Mesenchymal stem cell (in vitro differentiated cells and primary cell): ENCODE results near the gene CHRND.

Experiments used
- DNase-seq: peaks from one replicate; pipeline ENCODE4 v3.0.0-alpha.2; 2013
- H2AFZ ChIP-seq: one replicate; pipeline ENCODE4 v1.6.1; 2013; ENCODE audit warnings: low read depth, mild to moderate bottlenecking, control low read depth, inconsistent platforms, low read length, moderate library complexity
- H2AK5ac ChIP-seq: 2 replicates; pipeline ENCODE4 v1.6.1; 2013; ENCODE audit warnings: low read length, moderate library complexity, mild to moderate bottlenecking, inconsistent platforms; ENCODE audit not compliant: severe bottlenecking
- H2BK120ac ChIP-seq: one replicate; pipeline ENCODE4 v1.6.1; 2013; ENCODE audit warnings: low read depth, mild to moderate bottlenecking, inconsistent platforms, low read length, moderate library complexity
- H2BK12ac ChIP-seq, 2 experiments: one replicate each; pipeline ENCODE4 v1.6.1; 2013; ENCODE audit warnings: inconsistent platforms in 2 of 2, low read length in 2 of 2, mild to moderate bottlenecking in 2 of 2, moderate library complexity in 2 of 2, control low read depth in 1 of 2
- H2BK15ac ChIP-seq: one replicate; pipeline ENCODE4 v1.6.1; 2013; ENCODE audit warnings: mild to moderate bottlenecking, low read depth, inconsistent platforms; ENCODE audit not compliant: poor library complexity, severe bottlenecking
- H2BK5ac ChIP-seq: 2 replicates; pipeline ENCODE4 v1.6.1; 2013; ENCODE audit warnings: low read depth, mild to moderate bottlenecking, low read length, control low read depth, inconsistent platforms; ENCODE audit not compliant: poor library complexity, severe bottlenecking
- H3K14ac ChIP-seq, 2 experiments: one replicate each; pipeline ENCODE4 v1.6.1; 2013; ENCODE audit warnings: inconsistent platforms in 2 of 2, low read length in 2 of 2, control low read depth in 1 of 2, mild to moderate bottlenecking in 1 of 2, moderate library complexity in 1 of 2
- H3K18ac ChIP-seq, 2 experiments: one replicate each; pipeline ENCODE4 v1.6.1; 2013; ENCODE audit warnings: inconsistent platforms in 2 of 2, low read length in 2 of 2, control low read depth in 1 of 2, low read depth in 1 of 2, mild to moderate bottlenecking in 1 of 2
- H3K23ac ChIP-seq, 2 experiments: one replicate each; pipeline ENCODE4 v1.6.1; 2013; ENCODE audit warnings: inconsistent platforms in 2 of 2, low read length in 2 of 2, mild to moderate bottlenecking in 2 of 2, moderate library complexity in 2 of 2, control low read depth in 1 of 2
- H3K27ac ChIP-seq: 2 replicates; pipeline ENCODE4 v1.5.1; 2013; ENCODE audit warnings: mild to moderate bottlenecking, moderate library complexity, low read length, control low read depth, inconsistent platforms; ENCODE audit not compliant: poor library complexity, severe bottlenecking
- H3K27me3 ChIP-seq, 2 experiments: 2 replicates each; pipeline versions ENCODE4 v1.6.1 to v1.7.0; 2013; ENCODE audit warnings: low read length in 2 of 2, mild to moderate bottlenecking in 2 of 2, moderate library complexity in 2 of 2, control low read depth in 1 of 2, inconsistent platforms in 1 of 2; ENCODE audit not compliant: control insufficient read depth in 1 of 2, insufficient read depth in 1 of 2
- H3K36me3 ChIP-seq, 2 experiments: 2 replicates each; pipeline versions ENCODE4 v1.6.1 to v1.7.0; 2013; ENCODE audit warnings: low read length in 2 of 2, control low read depth in 1 of 2, inconsistent platforms in 1 of 2, low read depth in 1 of 2, mild to moderate bottlenecking in 1 of 2; ENCODE audit not compliant: insufficient read depth in 2 of 2, control insufficient read depth in 1 of 2
- H3K4ac ChIP-seq, 2 experiments: one replicate each; pipeline ENCODE4 v1.6.1; 2013; ENCODE audit warnings: inconsistent platforms in 2 of 2, low read length in 2 of 2, mild to moderate bottlenecking in 2 of 2, moderate library complexity in 2 of 2, control low read depth in 1 of 2, low read depth in 1 of 2
- H3K4me1 ChIP-seq: 2 replicates; pipeline ENCODE4 v1.6.1; 2013; ENCODE audit warnings: low read depth, low read length, control low read depth; ENCODE audit not compliant: control insufficient read depth, insufficient read depth
- H3K4me2 ChIP-seq: 2 replicates; pipeline ENCODE4 v1.6.1; 2013; ENCODE audit warnings: low read length, mild to moderate bottlenecking, inconsistent platforms; ENCODE audit not compliant: poor library complexity, severe bottlenecking
- H3K4me3 ChIP-seq, 2 experiments: 2 replicates each; pipeline versions ENCODE4 v1.5.1 to v1.7.0; 2013; ENCODE audit warnings: low read length in 2 of 2, mild to moderate bottlenecking in 2 of 2, control low read depth in 1 of 2, low read depth in 1 of 2; ENCODE audit not compliant: insufficient read depth in 1 of 2
- H3K79me1 ChIP-seq: replicated peaks from 2 replicates; pipeline ENCODE4 v1.6.1; 2013; ENCODE audit warnings: mild to moderate bottlenecking, control low read depth, low read length, inconsistent platforms; ENCODE audit not compliant: poor library complexity, severe bottlenecking
- H3K9ac ChIP-seq: 2 replicates; pipeline ENCODE4 v1.7.0; 2013; ENCODE audit warnings: mild to moderate bottlenecking, low read length, moderate library complexity
- H3K9me3 ChIP-seq: 2 replicates; pipeline ENCODE4 v1.7.0; 2013; ENCODE audit warnings: mild to moderate bottlenecking, low read length; ENCODE audit not compliant: control insufficient read depth
- H4K8ac ChIP-seq: one replicate; pipeline ENCODE4 v1.6.1; 2013; ENCODE audit warnings: inconsistent platforms, mild to moderate bottlenecking, low read length, moderate library complexity
- H4K91ac ChIP-seq: one replicate; pipeline ENCODE4 v1.6.1; 2013; ENCODE audit warnings: mild to moderate bottlenecking, low read length, inconsistent platforms
- WGBS: methylation state at CpG from one replicate; pipeline ENCODE4 v1.1.7; 2013; ENCODE audit warnings: mixed read lengths; 5-methylcytosine and 5-hydroxymethylcytosine counted together

Gene CHRND

DNA sequence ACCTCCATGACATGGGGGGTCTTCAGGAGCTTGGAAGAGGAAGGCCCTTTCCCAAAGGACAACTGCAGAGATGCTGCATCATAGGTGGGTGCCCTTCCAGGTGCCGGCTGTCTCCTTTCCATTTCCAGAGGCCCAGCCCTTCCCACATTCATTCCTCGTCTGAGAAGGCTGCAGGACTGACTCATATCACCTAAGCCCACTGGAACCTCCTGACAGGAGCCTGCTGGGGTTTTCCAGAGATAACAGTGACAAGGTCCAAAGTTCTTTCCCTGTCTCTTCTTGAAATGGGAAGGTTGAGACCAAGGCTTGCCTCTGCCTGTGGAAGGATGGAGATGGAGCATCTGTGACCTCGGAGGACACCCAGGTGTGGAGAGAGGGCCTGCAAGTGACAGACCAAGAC, 9.4 kb upstream of the CHRND start:
- Histone ChIP-seq H2BK5ac (no peak overlapping the region), H3K18ac (no peak overlapping the region), H3K9me3 (no peaks in the 10 kb centered on the region), H3K14ac (no peak overlapping the region), H3K4ac (no peak overlapping the region), H3K4me1 (no peaks in the 10 kb centered on the region), H3K27ac (no peak overlapping the region), H4K8ac (no peak overlapping the region), H3K36me3 (no peaks in the 10 kb centered on the region), H3K23ac (no peak overlapping the region), H2BK12ac (no peak overlapping the region), H2AFZ (no peak overlapping the region), H3K4me2 (no peak overlapping the region), H2BK15ac (no peak overlapping the region), H3K79me1 (no peaks in the 10 kb centered on the region), H3K9ac (no peak overlapping the region), H3K4me3 (no peak overlapping the region), H2BK120ac (no peak overlapping the region), H2AK5ac (no peak overlapping the region), H4K91ac (no peak overlapping the region), H3K27me3 (peaks cover 84 to 87% of the 10 kb centered on the region in 2 experiments)
- DNase-seq, result no peak
- 72% methylated on average over 3 of the region's 3 CpGs for WGBS

- Histone ChIP-seq H3K14ac (no peak overlapping the region), H3K27ac (no peak overlapping the region), H3K4ac (no peak overlapping the region), H3K79me1 (no peaks in the 10 kb centered on the region), H3K23ac (peak overlapping the region in 1 of 2 experiments; percentile 36), H3K27me3 (peaks cover 82 to 84% of the 10 kb centered on the region in 2 experiments), H2BK5ac (no peak overlapping the region), H2BK120ac (no peak overlapping the region), H2BK12ac (no peak overlapping the region), H2AK5ac (no peak overlapping the region), H3K36me3 (no peaks in the 10 kb centered on the region), H3K9me3 (no peaks in the 10 kb centered on the region), H2BK15ac (no peak overlapping the region), H3K18ac (no peak overlapping the region), H3K9ac (no peak overlapping the region), H4K8ac (no peak overlapping the region), H2AFZ (no peak overlapping the region), H3K4me1 (peaks cover 13% of the 10 kb centered on the region), H4K91ac (no peak overlapping the region), H3K4me2 (no peak overlapping the region), H3K4me3 (no peak overlapping the region)
- 63% methylated on average over 6 of the region's 6 CpGs for WGBS
- no peak for DNase-seq
These were observed 7.1 kb upstream of the CHRND start for GRCh38 chr2:232518844-232519243.

DNA sequence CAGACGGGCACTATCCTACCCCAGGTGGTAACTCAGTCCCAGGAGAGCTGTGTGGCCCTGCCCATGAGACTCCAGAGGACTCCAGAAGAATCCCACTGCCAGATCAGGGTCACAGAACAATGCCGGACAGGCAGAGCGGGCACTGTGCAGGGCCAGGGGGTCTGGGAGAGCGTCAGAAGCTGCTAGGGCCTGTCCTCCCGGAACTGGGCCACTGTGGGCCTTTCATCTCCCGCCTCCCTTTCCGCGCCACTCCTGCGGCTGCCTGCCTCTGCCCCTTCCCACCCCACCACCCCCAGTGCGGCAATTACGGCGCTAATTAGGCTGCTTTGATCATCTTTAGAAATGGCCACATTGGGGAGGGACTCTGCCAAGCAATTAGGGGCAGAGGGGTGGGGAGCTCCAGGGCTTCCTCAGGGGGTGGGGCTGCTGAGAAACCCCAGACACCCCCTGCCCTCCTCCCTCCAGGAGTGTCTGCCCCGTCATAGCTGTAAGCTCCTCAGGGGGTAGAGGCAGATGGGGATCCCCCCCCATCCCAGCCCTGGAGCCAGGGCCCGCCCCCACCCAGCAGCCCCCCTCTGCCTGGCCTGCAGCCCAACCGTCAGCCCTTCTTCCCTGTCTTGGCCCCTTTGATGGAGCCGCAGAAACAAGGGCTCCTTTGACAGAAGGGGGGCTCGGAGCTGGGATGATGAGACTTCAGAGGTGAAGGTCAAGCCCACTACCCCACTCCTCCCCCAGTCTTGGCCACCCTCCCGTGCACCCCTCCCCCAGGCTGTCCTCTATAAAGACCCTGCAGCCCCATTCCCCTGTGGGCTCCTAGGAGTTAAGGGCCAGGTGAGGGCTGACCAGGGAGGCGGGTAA, 6.2 kb upstream of the CHRND start, which contains the start of gene PRSS56:
TSS of gene PRSS56 (plus strand) at position 808 of the 858 bp plus-strand sequence. CDS start 211 bp downstream, outside the sequence.
- no peak for DNase-seq
- Histone ChIP-seq H3K36me3 (no peaks in the 10 kb centered on the region), H2AK5ac (no peak within 1 kb of the TSS), H4K8ac (no peak within 1 kb of the TSS), H3K9ac (no peak within 1 kb of the TSS), H2BK15ac (no peak within 1 kb of the TSS), H3K79me1 (no peaks in the 10 kb centered on the region), H2BK12ac (no peak within 1 kb of the TSS), H3K27ac (no peak within 1 kb of the TSS), H4K91ac (no peak within 1 kb of the TSS), H3K4ac (no peak within 1 kb of the TSS), H3K23ac (no peak within 1 kb of the TSS), H3K9me3 (no peaks in the 10 kb centered on the region), H3K14ac (no peak within 1 kb of the TSS), H3K18ac (no peak within 1 kb of the TSS), H3K27me3 (peaks cover 82 to 88% of the 10 kb centered on the region in 2 experiments), H3K4me3 (no peak within 1 kb of the TSS), H2BK120ac (no peak within 1 kb of the TSS), H3K4me1 (peaks cover 18% of the 10 kb centered on the region), H3K4me2 (no peak within 1 kb of the TSS), H2BK5ac (no peak within 1 kb of the TSS), H2AFZ (no peak within 1 kb of the TSS)
- 38% methylated on average over 8 of the region's 19 CpGs for WGBS

GRCh38 chr2:232520489-232520888, 5.5 kb upstream of the CHRND start:
- Histone ChIP-seq H3K4ac (no peak overlapping the region), H3K23ac (no peak overlapping the region), H3K9ac (no peak overlapping the region), H2BK5ac (no peak overlapping the region), H2BK12ac (no peak overlapping the region), H4K91ac (no peak overlapping the region), H3K18ac (no peak overlapping the region), H3K27me3 (peaks cover 84% of the 10 kb centered on the region in 2 experiments), H3K27ac (no peak overlapping the region), H3K9me3 (no peaks in the 10 kb centered on the region), H3K4me2 (no peak overlapping the region), H4K8ac (no peak overlapping the region), H3K4me1 (peaks cover 18% of the 10 kb centered on the region), H3K79me1 (no peaks in the 10 kb centered on the region), H2AFZ (no peak overlapping the region), H2AK5ac (no peak overlapping the region), H2BK120ac (no peak overlapping the region), H2BK15ac (no peak overlapping the region), H3K14ac (no peak overlapping the region), H3K36me3 (no peaks in the 10 kb centered on the region), H3K4me3 (no peak overlapping the region)
- DNase-seq, result no peak
- 79% methylated on average over 6 of the region's 15 CpGs for WGBS
